Measurements from ENCODE around the gene PTPRN2.

Gene PTPRN2

DNA sequence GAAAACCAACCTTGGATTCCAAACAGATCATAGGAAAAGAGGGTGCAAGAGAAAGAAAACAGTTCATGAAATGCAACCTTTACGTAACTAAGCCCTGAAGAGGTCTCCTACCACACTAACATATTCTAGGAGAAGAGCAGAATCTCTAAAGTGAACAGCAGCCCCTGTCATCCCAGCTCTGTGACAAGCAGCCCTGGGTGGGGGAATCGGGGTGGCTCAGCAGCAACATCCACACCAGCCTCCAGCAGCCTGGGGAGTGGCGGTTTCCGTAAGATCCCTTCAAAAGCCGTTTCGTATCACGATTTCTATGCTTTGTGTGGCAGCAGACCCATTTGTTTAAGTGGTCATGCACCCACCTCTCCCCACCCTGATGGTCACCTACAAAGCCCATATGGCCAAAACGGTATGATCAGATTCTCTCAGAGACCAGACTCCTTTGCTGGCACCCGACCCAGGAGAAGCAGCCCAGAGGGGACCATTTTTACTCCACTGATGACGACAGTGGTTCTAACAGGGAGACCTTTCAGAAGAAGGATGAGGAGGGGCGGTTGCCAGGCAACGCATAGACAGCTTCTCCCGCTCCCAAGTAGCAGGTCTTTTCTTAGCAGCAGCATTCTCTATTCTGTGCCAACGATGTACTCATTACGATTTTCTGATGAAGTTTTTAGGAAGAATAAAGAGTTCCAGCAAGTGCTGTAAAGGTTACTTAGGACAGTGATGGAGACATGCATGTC is 950.2 kb downstream of the PTPRN2 start:
- no peak overlapping the region for H3K27ac ChIP-seq (ENCODE audit: low read depth, low read length)
- H3K4me1 ChIP-seq (ENCODE audit: control insufficient read depth in 5 of 5, insufficient read depth in 5 of 5, low read length in 5 of 5): no peaks in the 10 kb centered on the region
- peaks cover 0 to 5% (median 0%) of the 10 kb centered on the region in 5 donors for H3K36me3 ChIP-seq (ENCODE audit: control insufficient read depth in 5 of 5, insufficient read depth in 5 of 5, low read length in 5 of 5)
- H3K4me3 ChIP-seq (ENCODE audit: low read depth in 1 of 5, low read length in 5 of 5): no peak overlapping the region
- H3K9me3 ChIP-seq (ENCODE audit: control insufficient read depth in 5 of 5, low read length in 5 of 5): peaks cover 10 to 23% (median 20%) of the 10 kb centered on the region in 5 donors
- no peak overlapping the region for H3K9ac ChIP-seq (ENCODE audit: low read length in 5 of 5)
- H3K27me3 ChIP-seq (ENCODE audit: control insufficient read depth in 5 of 5, insufficient read depth in 4 of 5, low read length in 5 of 5): peaks cover 3 to 13% (median 8%) of the 10 kb centered on the region in 5 donors

DNA sequence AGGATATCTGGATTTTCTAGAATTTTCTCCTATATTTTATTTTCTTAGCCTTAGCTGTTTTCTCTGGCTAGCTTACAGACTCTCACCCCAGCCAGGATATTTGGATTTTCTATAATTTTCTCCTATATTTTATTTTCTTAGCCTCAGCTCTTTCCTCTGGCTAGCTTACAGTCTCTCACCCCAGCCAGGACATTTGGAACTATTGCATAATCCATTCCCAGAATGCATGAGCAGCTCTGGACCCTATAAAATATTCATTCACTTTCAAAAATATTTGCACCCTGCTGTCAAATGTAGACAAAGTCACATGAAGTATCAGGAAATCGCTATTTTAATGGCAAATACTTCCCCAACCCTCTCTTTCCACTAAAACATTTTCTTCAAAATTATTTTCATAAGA is 952.0 kb downstream of the PTPRN2 start:
- Histone ChIP-seq H3K9me3 (ENCODE audit: control insufficient read depth in 5 of 5, low read length in 5 of 5) (peaks cover 2 to 13% (median 12%) of the 10 kb centered on the region in 5 donors), H3K27ac (ENCODE audit: low read depth, low read length) (no peak overlapping the region), H3K36me3 (ENCODE audit: control insufficient read depth in 5 of 5, insufficient read depth in 5 of 5, low read length in 5 of 5) (peaks cover 0 to 5% (median 0%) of the 10 kb centered on the region in 5 donors), H3K4me3 (ENCODE audit: low read depth in 1 of 5, low read length in 5 of 5) (no peak overlapping the region), H3K9ac (ENCODE audit: low read length in 5 of 5) (no peak overlapping the region), H3K4me1 (ENCODE audit: control insufficient read depth in 5 of 5, insufficient read depth in 5 of 5, low read length in 5 of 5) (no peaks in the 10 kb centered on the region), H3K27me3 (ENCODE audit: control insufficient read depth in 5 of 5, insufficient read depth in 4 of 5, low read length in 5 of 5) (peaks cover 3 to 14% (median 6%) of the 10 kb centered on the region in 5 donors)

DNA sequence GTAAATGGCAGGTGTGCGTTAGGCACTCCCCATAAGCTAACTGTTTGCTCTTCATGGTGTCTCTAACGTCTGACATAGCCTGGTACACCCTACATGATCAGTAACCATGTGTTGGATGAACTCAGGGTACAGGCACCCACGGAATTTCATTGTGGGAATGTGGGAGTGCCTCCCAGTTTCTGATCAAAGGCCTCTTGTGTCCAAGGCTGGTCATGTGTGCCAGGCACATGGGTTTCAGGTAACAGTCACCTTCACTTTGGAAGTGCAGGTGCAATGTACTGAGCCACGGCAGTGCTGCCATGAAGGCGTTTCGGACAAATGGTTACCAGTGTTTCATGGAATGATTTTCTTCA is 952.5 kb downstream of the PTPRN2 start:
- H3K36me3 ChIP-seq (ENCODE audit: control insufficient read depth in 5 of 5, insufficient read depth in 5 of 5, low read length in 5 of 5): peaks cover 0 to 3% (median 0%) of the 10 kb centered on the region in 5 donors
- no peak overlapping the region for H3K9ac ChIP-seq (ENCODE audit: low read length in 5 of 5)
- no peak overlapping the region for H3K4me3 ChIP-seq (ENCODE audit: low read depth in 1 of 5, low read length in 5 of 5)
- peaks cover 3 to 14% (median 9%) of the 10 kb centered on the region in 5 donors for H3K27me3 ChIP-seq (ENCODE audit: control insufficient read depth in 5 of 5, insufficient read depth in 4 of 5, low read length in 5 of 5)
- H3K27ac ChIP-seq (ENCODE audit: low read depth, low read length): no peak overlapping the region
- peaks cover 2 to 9% (median 8%) of the 10 kb centered on the region in 5 donors for H3K9me3 ChIP-seq (ENCODE audit: control insufficient read depth in 5 of 5, low read length in 5 of 5)
- no peaks in the 10 kb centered on the region for H3K4me1 ChIP-seq (ENCODE audit: control insufficient read depth in 5 of 5, insufficient read depth in 5 of 5, low read length in 5 of 5)

DNA sequence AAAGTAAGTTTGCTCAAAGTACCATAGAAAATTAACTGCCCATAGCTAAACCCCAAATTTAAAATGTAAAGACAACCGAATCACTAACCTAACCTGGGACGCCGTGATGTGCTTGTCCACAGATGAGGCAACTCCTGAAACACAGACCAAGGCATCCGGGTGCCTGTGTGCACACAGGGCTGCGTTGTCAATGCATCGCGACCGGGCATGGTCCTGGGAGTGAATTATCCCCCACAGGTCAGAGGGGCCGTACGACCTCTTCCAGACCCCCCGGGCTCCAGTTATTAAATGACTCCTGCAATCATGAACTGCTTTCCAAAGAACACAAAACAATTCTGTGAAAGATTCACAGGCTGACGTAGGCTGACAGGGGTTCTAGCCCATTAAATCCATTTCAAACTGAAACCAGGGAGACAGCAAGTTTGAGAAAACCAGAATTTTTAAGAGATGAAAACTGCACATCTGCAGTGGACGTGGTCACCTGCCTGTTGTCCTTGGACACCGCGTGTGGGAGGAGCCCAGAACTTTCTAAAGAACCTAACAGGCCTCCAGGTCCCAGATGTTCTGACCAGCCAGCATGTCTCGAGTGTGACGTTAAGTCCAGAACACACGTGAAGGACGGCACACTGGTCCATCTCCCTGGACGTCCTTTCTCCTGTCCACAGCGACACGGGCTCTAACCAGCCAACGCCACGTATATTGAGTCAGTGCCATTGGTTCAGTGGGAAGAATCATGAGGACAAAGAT is 953.0 kb downstream of the PTPRN2 start:
- H3K4me1 ChIP-seq (ENCODE audit: control insufficient read depth in 5 of 5, insufficient read depth in 5 of 5, low read length in 5 of 5): no peaks in the 10 kb centered on the region
- H3K27me3 ChIP-seq (ENCODE audit: control insufficient read depth in 5 of 5, insufficient read depth in 4 of 5, low read length in 5 of 5): peaks cover 3 to 16% (median 9%) of the 10 kb centered on the region in 5 donors
- H3K27ac ChIP-seq (ENCODE audit: low read depth, low read length): no peak overlapping the region
- H3K9ac ChIP-seq (ENCODE audit: low read length in 5 of 5): no peak overlapping the region
- no peak overlapping the region for H3K4me3 ChIP-seq (ENCODE audit: low read depth in 1 of 5, low read length in 5 of 5)
- H3K36me3 ChIP-seq (ENCODE audit: control insufficient read depth in 5 of 5, insufficient read depth in 5 of 5, low read length in 5 of 5): no peaks in the 10 kb centered on the region
- H3K9me3 ChIP-seq (ENCODE audit: control insufficient read depth in 5 of 5, low read length in 5 of 5): peaks cover 0 to 3% (median 3%) of the 10 kb centered on the region in 5 donors

DNA sequence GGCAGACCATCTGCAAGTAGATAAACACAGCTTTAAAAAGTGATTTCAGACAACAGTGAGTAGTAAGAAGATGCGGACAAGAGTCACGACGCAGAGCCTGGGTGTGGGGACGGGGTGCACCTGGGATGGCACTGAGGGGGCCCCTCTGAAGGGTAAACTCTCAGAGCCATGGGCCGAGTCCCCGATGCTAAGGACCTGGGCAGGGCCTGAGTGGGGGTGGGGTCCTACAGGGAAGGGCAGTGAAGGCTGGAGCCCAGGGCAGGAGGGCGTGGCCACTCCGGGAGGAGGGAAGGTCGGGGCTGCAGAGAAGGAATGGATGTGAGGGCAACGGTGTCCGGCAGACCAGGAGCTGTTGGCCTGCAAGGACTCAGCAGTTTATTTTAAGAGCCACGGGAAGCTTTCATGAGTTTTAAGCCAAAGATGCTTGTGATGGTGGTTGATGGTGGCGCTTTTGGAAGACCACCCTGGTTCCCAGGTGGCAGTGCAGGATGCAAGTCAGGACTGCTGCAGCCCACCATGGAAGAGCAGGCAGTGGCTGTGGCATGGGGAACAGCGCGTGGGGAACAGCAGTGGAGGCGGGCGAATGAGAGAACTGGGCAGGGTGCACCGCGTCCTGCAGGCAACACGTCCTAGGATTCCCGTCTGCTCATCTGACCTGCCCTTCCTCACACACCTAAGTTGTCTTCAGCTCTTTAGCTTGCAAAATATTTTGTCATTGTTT is 954.0 kb downstream of the PTPRN2 start:
- Histone ChIP-seq H3K4me1 (ENCODE audit: control insufficient read depth in 5 of 5, insufficient read depth in 5 of 5, low read length in 5 of 5) (no peaks in the 10 kb centered on the region), H3K27me3 (ENCODE audit: control insufficient read depth in 5 of 5, insufficient read depth in 4 of 5, low read length in 5 of 5) (peaks cover 3 to 17% (median 9%) of the 10 kb centered on the region in 5 donors), H3K36me3 (ENCODE audit: control insufficient read depth in 5 of 5, insufficient read depth in 5 of 5, low read length in 5 of 5) (no peaks in the 10 kb centered on the region), H3K9ac (ENCODE audit: low read length in 5 of 5) (no peak overlapping the region), H3K4me3 (ENCODE audit: low read depth in 1 of 5, low read length in 5 of 5) (no peak overlapping the region), H3K27ac (ENCODE audit: low read depth, low read length) (no peak overlapping the region), H3K9me3 (ENCODE audit: control insufficient read depth in 5 of 5, low read length in 5 of 5) (no peaks in the 10 kb centered on the region)

DNA sequence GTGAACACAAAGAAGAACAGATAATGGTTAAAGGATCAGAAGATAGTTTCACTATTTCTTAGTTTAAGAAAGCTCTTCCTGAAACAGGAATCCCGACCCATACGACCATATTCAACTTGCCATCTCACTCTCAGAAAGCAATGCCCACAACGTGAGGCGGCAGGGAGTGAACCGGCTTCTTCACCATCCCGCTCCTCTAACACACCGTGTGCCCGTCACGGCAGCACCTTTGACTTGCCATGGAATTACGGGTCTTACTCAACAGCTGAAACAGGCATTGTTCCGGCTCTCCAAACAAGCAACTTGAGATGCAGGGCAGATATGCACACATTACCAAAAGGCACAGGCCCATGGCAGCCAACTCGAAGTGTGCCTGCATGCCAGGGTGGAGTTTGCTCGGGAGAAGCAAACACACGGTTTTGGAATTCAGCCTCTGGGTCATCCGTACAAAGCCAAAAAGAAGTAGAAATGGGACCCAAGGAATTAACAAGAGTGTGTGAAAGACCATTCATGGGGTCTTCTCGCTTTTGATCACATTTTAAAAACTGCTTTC is 957.2 kb downstream of the PTPRN2 start:
- H3K36me3 ChIP-seq (ENCODE audit: control insufficient read depth in 5 of 5, insufficient read depth in 5 of 5, low read length in 5 of 5): no peaks in the 10 kb centered on the region
- no peaks in the 10 kb centered on the region for H3K4me1 ChIP-seq (ENCODE audit: control insufficient read depth in 5 of 5, insufficient read depth in 5 of 5, low read length in 5 of 5)
- H3K9me3 ChIP-seq (ENCODE audit: control insufficient read depth in 5 of 5, low read length in 5 of 5): no peaks in the 10 kb centered on the region
- no peak overlapping the region for H3K4me3 ChIP-seq (ENCODE audit: low read depth in 1 of 5, low read length in 5 of 5)
- no peak overlapping the region for H3K9ac ChIP-seq (ENCODE audit: low read length in 5 of 5)
- peaks cover 3 to 24% (median 13%) of the 10 kb centered on the region in 5 donors for H3K27me3 ChIP-seq (ENCODE audit: control insufficient read depth in 5 of 5, insufficient read depth in 4 of 5, low read length in 5 of 5)
- H3K27ac ChIP-seq (ENCODE audit: low read depth, low read length): no peak overlapping the region

DNA sequence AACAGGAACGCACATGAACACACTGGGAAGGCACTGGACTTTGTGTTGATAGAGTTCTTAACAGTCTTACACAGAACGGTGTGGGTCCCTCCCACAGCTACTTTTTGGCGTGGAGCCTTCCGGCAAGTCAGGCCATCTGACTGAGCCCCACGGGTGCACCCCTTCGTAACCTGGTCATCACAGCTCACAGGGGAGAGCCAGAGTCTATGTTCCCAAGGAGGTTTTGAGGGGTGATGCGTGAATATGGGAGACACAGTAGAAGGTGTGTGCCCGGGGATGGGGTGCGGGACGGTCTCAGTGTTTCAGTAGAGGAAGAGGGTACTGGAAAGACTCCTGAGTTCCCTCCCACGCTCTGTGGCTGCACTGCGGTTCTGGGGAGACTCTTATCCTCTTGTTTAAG is 959.2 kb downstream of the PTPRN2 start:
- H3K27ac ChIP-seq (ENCODE audit: low read depth, low read length): no peak overlapping the region
- no peak overlapping the region for H3K4me3 ChIP-seq (ENCODE audit: low read depth in 1 of 5, low read length in 5 of 5)
- H3K9me3 ChIP-seq (ENCODE audit: control insufficient read depth in 5 of 5, low read length in 5 of 5): no peaks in the 10 kb centered on the region
- H3K9ac ChIP-seq (ENCODE audit: low read length in 5 of 5): peak overlapping the region in 1 of 5 donors; percentile 28
- no peaks in the 10 kb centered on the region for H3K36me3 ChIP-seq (ENCODE audit: control insufficient read depth in 5 of 5, insufficient read depth in 5 of 5, low read length in 5 of 5)
- peaks cover 2 to 20% (median 5%) of the 10 kb centered on the region in 5 donors for H3K27me3 ChIP-seq (ENCODE audit: control insufficient read depth in 5 of 5, insufficient read depth in 4 of 5, low read length in 5 of 5)
- no peaks in the 10 kb centered on the region for H3K4me1 ChIP-seq (ENCODE audit: control insufficient read depth in 5 of 5, insufficient read depth in 5 of 5, low read length in 5 of 5)

DNA sequence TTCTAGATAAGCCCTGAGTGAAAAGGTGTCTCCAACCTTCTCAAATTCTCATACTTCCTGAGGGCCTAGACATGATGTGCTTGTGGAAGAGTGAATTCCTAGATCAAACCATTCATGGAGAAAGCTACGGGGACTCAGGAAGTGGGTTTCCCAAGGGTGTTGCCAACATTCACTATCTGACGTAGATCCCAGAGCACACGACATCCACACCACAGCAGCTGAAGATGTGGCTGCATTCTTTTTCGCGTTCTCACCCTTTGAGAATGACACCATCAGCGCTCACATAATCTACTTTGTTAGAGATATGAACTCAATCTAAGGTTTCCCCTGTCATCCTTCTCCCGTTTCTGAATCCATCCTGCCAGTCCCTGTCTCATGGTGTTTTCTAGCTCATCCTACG is 960.0 kb downstream of the PTPRN2 start:
- Histone ChIP-seq H3K27me3 (ENCODE audit: control insufficient read depth in 5 of 5, insufficient read depth in 4 of 5, low read length in 5 of 5) (peaks cover 0 to 20% (median 3%) of the 10 kb centered on the region in 5 donors), H3K4me1 (ENCODE audit: control insufficient read depth in 5 of 5, insufficient read depth in 5 of 5, low read length in 5 of 5) (no peaks in the 10 kb centered on the region), H3K9ac (ENCODE audit: low read length in 5 of 5) (no peak overlapping the region), H3K36me3 (ENCODE audit: control insufficient read depth in 5 of 5, insufficient read depth in 5 of 5, low read length in 5 of 5) (no peaks in the 10 kb centered on the region), H3K27ac (ENCODE audit: low read depth, low read length) (no peak overlapping the region), H3K4me3 (ENCODE audit: low read depth in 1 of 5, low read length in 5 of 5) (no peak overlapping the region), H3K9me3 (ENCODE audit: control insufficient read depth in 5 of 5, low read length in 5 of 5) (no peaks in the 10 kb centered on the region)

DNA sequence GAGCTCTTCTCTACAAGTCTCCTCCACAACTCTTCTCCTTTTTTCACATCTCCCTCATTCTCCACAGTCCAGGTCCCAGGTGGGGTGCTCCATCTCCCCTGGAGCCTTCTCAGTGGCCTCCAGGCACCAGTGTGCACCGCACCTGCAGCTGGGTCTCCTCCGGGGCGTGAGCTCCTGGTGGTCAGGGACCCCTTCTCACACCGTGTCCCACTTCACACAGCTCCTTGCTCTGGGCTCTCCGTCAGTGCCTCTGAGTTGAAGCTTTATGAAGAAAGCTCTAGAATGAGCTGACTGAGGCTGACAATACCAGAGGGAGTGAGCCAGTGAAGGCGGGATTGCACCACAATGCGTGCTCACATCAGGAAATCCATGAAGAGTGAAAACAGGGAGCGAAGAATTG is 960.6 kb downstream of the PTPRN2 start:
- no peaks in the 10 kb centered on the region for H3K4me1 ChIP-seq (ENCODE audit: control insufficient read depth in 5 of 5, insufficient read depth in 5 of 5, low read length in 5 of 5)
- H3K9ac ChIP-seq (ENCODE audit: low read length in 5 of 5): no peak overlapping the region
- peaks cover 0 to 25% (median 8%) of the 10 kb centered on the region in 5 donors for H3K27me3 ChIP-seq (ENCODE audit: control insufficient read depth in 5 of 5, insufficient read depth in 4 of 5, low read length in 5 of 5)
- no peak overlapping the region for H3K27ac ChIP-seq (ENCODE audit: low read depth, low read length)
- H3K4me3 ChIP-seq (ENCODE audit: low read depth in 1 of 5, low read length in 5 of 5): no peak overlapping the region
- no peaks in the 10 kb centered on the region for H3K36me3 ChIP-seq (ENCODE audit: control insufficient read depth in 5 of 5, insufficient read depth in 5 of 5, low read length in 5 of 5)
- no peaks in the 10 kb centered on the region for H3K9me3 ChIP-seq (ENCODE audit: control insufficient read depth in 5 of 5, low read length in 5 of 5)
